HepG2 (cell line): ENCODE results near the gene ETS1.

ENCODE experiments used
- CEBPB ChIP-seq: IDR thresholded peaks from 2 replicates; pipeline ENCODE4 v1.6.1; 2011; ENCODE audit warnings: low read depth, low read length, improper control_type of control experiment, borderline replicate concordance
- MAZ ChIP-seq, 2 experiments: sonication (generic) in 1 of 2; formaldehyde crosslinking in 1 of 2; IDR thresholded peaks; 2 replicates each; pipeline versions ENCODE4 v1.5.0 to v1.6.1; 2012 to 2020; ENCODE audit warnings: low read depth in 2 of 2, mild to moderate bottlenecking in 2 of 2, borderline replicate concordance in 1 of 2, improper control_type of control experiment in 1 of 2, low read length in 1 of 2, missing genetic modification reagents in 1 of 2, moderate library complexity in 1 of 2
- NONO ChIP-seq, 2 experiments: fragments of 450-650 bp in 1 of 2; sonication (generic) in 1 of 2; formaldehyde crosslinking in 1 of 2; IDR thresholded peaks in 1 of 2; conservative IDR thresholded peaks in 1 of 2; 2 replicates each; pipeline versions ENCODE4 v1.6.1 to v1.8.0; 2017 to 2022; ENCODE audit warnings: mild to moderate bottlenecking in 1 of 2, missing genetic modification reagents in 1 of 2, moderate library complexity in 1 of 2
- REST ChIP-seq, 2 experiments: IDR thresholded peaks; 2 replicates each; pipeline ENCODE4 v1.6.1; 2011 to 2012; ENCODE audit warnings: low read length in 2 of 2, borderline replicate concordance in 1 of 2, low read depth in 1 of 2, mild to moderate bottlenecking in 1 of 2, moderate library complexity in 1 of 2
- RFX5 ChIP-seq: IDR thresholded peaks from 2 replicates; pipeline ENCODE4 v1.6.1; 2011; ENCODE audit warnings: low read depth, low read length, improper control_type of control experiment
- SMC3 ChIP-seq: IDR thresholded peaks from 2 replicates; pipeline ENCODE4 v1.6.1; 2011; ENCODE audit warnings: low read length, improper control_type of control experiment
- TAF1 ChIP-seq: sonication (generic); formaldehyde crosslinking; IDR thresholded peaks from 2 replicates; pipeline ENCODE4 v1.4.0; 2020; ENCODE audit warnings: missing genetic modification reagents
- THYN1 ChIP-seq: sonication (generic); formaldehyde crosslinking; IDR thresholded peaks from 2 replicates; pipeline ENCODE4 v1.8.1; 2023; ENCODE audit warnings: low read depth, mild to moderate bottlenecking, moderate library complexity, missing genetic modification reagents, borderline replicate concordance
- ZBTB26 ChIP-seq: IDR thresholded peaks from 2 replicates; pipeline ENCODE4 v1.6.1; 2016; ENCODE audit warnings: missing compliant biosample characterization, missing genetic modification reagents, borderline replicate concordance
- ZNF124 ChIP-seq: sonication (generic); formaldehyde crosslinking; IDR thresholded peaks from 2 replicates; pipeline ENCODE4 v1.4.0; 2020; ENCODE audit warnings: missing genetic modification reagents
- ZNF276 ChIP-seq: sonication (generic); formaldehyde crosslinking; IDR thresholded peaks from 2 replicates; pipeline ENCODE4 v1.4.0; 2020; ENCODE audit warnings: mild to moderate bottlenecking, low read depth, missing genetic modification reagents
- ZNF431 ChIP-seq: sonication (generic); formaldehyde crosslinking; IDR thresholded peaks from 2 replicates; pipeline ENCODE4 v1.9.0; 2022; ENCODE audit warnings: missing genetic modification reagents, low read depth, mild to moderate bottlenecking, borderline replicate concordance
- ZNF550 ChIP-seq: sonication (generic); formaldehyde crosslinking; IDR thresholded peaks from 2 replicates; pipeline ENCODE4 v1.4.0; 2020; ENCODE audit warnings: mild to moderate bottlenecking, missing genetic modification reagents, borderline replicate concordance

GRCh38 chr11:128500493-128500892 is 86.9 kb downstream of the ETS1 start:
- no peak for TF ChIP-seq REST (IDR thresholded peaks at IDR 0.05; ENCODE audit: borderline replicate concordance in 1 of 2, low read depth in 1 of 2, low read length in 2 of 2)
- no peak for TF ChIP-seq SMC3
- no peak for TF ChIP-seq THYN1 (CRISPR knock-in tag)
- no peak for TF ChIP-seq MAZ (IDR thresholded peaks at IDR 0.05; ENCODE audit: borderline replicate concordance, low read depth, low read length)
- TF ChIP-seq MAZ (CRISPR knock-in tag; IDR thresholded peaks at IDR 0.05; ENCODE audit: low read depth), result no peak
- TF ChIP-seq NONO (IDR thresholded peaks at IDR 0.05), result no peak
- no peak for TF ChIP-seq NONO (CRISPR knock-in tag; conservative IDR thresholded peaks at IDR 0.05)
- TF ChIP-seq ZNF276, result no peak
- no peak for TF ChIP-seq TAF1 (CRISPR knock-in tag)
- TF ChIP-seq ZNF431, result no peak
- TF ChIP-seq ZNF124 (CRISPR knock-in tag), result no peak
- no peak for TF ChIP-seq ZBTB26
- no peak for TF ChIP-seq ZNF550
- TF ChIP-seq RFX5, result no peak
- TF ChIP-seq CEBPB, result no peak
